HAP-1 (cell line): Measurements from ENCODE around the gene CLDN7.

Source experiments
- DNase-seq, 2 experiments: peaks; one replicate each; pipeline ENCODE4 v3.0.0-alpha.2; 2016 to 2020; ENCODE audit warnings: low spot score in 2 of 2
- H3K27me3 ChIP-seq: fragments of 250-450 bp; sonication (Bioruptor Pico); 2 replicates; pipeline ENCODE4 v1.5.1; 2020; ENCODE audit warnings: low read depth, mild to moderate bottlenecking, moderate library complexity
- H3K36me3 ChIP-seq: fragments of 250-450 bp; sonication (Bioruptor Pico); replicated peaks from 2 replicates; pipeline ENCODE4 v1.5.1; 2020; ENCODE audit warnings: mild to moderate bottlenecking
- H3K4me1 ChIP-seq: fragments of 250-450 bp; sonication (Bioruptor Pico); 2 replicates; pipeline ENCODE4 v1.5.1; 2020; ENCODE audit warnings: mild to moderate bottlenecking
- H3K4me3 ChIP-seq: fragments of 250-450 bp; sonication (Bioruptor Pico); 2 replicates; pipeline ENCODE4 v1.5.1; 2020; ENCODE audit warnings: mild to moderate bottlenecking, moderate library complexity
- H3K9me3 ChIP-seq: fragments of 250-450 bp; sonication (Bioruptor Pico); 2 replicates; pipeline ENCODE4 v1.5.1; 2020; ENCODE audit warnings: mild to moderate bottlenecking, moderate library complexity
- in situ Hi-C: fragments of 300-500 bp; cut with MboI; formaldehyde crosslinking; loops from 3 replicates; pipeline ENCODE4 v1.14.3; 2020; ENCODE audit warnings: low sequenced_read_pairs, inconsistent platforms, mixed read lengths

CLDN7 gene

DNA sequence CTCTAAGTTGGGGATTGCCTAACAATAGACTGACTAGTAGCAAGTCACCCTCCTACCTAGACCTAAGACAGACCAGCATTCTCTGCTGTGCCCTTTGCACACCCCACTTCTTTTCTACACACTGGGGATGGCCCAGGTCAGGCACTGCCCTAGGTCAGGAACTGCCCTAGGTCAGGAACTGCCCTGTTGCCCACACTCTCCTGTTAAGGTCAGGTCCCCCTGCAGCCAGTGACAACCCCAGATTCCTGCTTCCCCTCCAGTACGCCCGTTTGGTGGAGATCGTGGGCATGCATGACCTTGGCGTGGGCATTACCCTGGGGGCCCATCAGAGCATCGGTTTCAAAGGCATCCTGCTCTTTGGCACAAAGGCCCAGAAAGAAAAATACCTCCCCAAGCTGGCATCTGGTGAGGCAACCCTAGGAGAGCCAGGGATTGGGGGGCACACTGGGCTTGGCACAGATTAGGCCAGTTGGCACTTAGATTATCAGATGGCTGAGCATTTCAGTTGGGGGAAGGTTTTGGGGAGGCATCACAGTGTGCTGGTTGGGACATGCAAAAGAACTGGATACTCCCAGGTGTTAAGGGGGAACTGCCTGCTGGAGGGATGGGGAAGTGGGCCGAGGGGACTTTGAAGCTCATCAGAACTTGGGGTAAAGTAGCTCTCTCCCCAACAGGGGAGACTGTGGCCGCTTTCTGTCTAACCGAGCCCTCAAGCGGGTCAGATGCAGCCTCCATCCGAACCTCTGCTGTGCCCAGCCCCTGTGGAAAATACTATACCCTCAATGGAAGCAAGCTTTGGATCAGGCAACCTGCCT lies 40.8 kb downstream of the CLDN7 start:
- Histone ChIP-seq H3K9me3 (no peaks in the 10 kb centered on the region), H3K27me3 (no peaks in the 10 kb centered on the region), H3K4me3 (no peak overlapping the region), H3K36me3 (peaks cover 59% of the 10 kb centered on the region), H3K4me1 (peaks cover 15% of the 10 kb centered on the region)
- in situ Hi-C loops = no loop called here
- DNase-seq = no peak

DNA sequence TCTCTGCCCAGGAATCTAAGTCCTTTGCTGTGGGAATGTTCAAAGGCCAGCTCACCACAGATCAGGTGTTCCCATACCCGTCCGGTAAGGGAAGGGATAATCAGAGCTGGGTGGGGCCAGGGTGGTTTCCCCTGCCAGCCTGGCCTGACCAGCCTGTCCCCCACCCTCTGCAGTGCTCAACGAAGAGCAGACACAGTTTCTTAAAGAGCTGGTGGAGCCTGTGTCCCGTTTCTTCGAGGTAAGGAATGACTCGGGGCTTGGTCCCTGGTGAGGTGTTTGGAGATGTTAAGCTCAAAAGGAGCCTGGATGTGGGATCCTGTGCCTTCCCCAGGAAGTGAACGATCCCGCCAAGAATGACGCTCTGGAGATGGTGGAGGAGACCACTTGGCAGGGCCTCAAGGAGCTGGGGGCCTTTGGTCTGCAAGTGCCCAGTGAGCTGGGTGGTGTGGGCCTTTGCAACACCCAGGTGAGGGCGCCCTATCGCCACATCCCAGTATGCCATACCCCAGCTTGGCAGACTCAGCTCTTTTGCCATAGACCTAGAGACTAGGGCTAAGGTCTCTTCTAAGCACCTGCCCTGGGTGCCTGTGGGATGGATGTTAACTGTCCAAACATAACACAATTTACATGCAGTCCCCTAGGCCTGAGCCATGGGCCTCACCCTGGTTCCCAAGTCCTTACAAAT lies 41.5 kb downstream of the CLDN7 start:
- peak overlapping the region; percentile 85 for H3K4me3 ChIP-seq

DNA sequence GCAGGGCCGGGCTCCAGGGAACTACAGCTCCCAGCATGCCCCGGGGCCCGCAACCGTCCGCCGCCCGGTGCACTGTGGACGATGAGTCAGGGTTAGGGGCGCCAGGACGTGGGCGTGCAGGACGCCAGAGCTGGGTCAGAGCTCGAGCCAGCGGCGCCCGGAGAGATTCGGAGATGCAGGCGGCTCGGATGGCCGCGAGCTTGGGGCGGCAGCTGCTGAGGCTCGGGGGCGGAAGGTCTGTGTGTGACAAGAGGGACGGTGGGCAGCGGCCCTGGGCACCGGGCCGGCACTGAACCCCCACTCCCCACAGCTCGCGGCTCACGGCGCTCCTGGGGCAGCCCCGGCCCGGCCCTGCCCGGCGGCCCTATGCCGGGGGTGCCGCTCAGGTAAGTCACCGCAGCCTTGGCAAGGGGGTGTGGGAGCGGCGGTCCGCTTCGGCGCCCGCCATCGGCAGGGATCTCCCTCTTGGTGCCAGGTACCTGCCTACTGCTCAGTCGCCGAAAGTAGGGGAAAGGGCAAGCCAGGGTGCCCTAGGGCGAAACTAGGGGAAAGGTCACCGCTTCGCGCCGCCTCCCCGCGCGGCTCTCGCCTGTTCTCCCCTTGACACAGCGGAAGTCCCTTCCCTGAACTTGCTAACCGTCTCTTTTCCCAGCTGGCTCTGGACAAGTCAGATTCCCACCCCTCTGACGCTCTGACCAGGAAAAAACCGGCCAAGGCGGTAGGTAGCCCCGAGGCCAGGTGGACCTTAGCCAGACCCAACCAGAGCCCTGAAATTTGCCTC lies 42.3 kb downstream of the CLDN7 start, which contains the start of the genes ACADVL and DLG4:
Gene ACADVL, plus strand, starts transcription at position 127 of the 781 bp plus-strand sequence. Its CDS starts 47 bp downstream, at position 174.
Gene DLG4, minus strand, starts transcription at position 25 of the 781 bp plus-strand sequence.
- peaks cover 15% of the 10 kb centered on the region for H3K4me1 ChIP-seq
- peak; percentile 75 to 89 for DNase-seq
- H3K36me3 ChIP-seq = peaks cover 46% of the 10 kb centered on the region
- in situ Hi-C loops = no loop called here
- H3K27me3 ChIP-seq = no peaks in the 10 kb centered on the region
- H3K4me3 ChIP-seq = peak within 1 kb of the TSS; percentile 85
- H3K9me3 ChIP-seq = no peaks in the 10 kb centered on the region

More for the DNA sequence above, 41.5 kb downstream of the CLDN7 start:
- in situ Hi-C loops = no loop called here
- no peaks in the 10 kb centered on the region for H3K27me3 ChIP-seq
- peak; percentile 22 to 72 for DNase-seq
- peaks cover 15% of the 10 kb centered on the region for H3K4me1 ChIP-seq
- no peaks in the 10 kb centered on the region for H3K9me3 ChIP-seq
- H3K36me3 ChIP-seq = peaks cover 51% of the 10 kb centered on the region

DNA sequence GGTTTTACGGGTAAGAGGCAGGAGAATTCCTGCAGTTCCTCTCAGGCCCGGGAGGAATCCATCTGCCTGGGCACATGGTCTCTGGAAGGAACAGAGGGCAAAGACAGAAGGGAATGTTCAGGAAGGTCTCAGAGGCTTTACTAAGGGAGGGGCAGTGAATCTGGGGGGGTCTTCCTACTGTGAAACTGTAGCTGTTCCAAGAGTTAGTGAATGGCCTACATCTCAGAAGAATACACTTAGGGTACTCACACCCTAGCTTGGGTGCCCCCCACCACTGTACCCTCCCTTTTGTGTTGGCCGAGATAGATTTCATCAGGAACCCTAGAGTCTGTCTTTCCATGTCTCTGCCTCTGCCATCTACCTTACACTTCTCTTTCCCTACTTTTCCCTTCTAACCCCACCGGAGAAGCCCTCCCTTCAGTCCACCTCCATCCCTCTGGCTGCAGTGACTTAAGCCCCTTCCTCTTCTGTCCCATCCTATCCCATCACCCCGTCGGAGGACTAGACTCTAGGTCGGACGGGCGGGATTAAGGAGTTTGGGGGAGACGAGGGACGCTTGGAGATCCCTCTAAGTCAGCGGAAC lies 43.0 kb downstream of the CLDN7 start:
- in situ Hi-C loops = no loop called here
- H3K27me3 ChIP-seq = no peaks in the 10 kb centered on the region
- no peak for DNase-seq
- H3K4me3 ChIP-seq = peak overlapping the region; percentile 85
- H3K4me1 ChIP-seq = peaks cover 17% of the 10 kb centered on the region
- H3K36me3 ChIP-seq = peaks cover 41% of the 10 kb centered on the region
- H3K9me3 ChIP-seq = no peaks in the 10 kb centered on the region

DNA sequence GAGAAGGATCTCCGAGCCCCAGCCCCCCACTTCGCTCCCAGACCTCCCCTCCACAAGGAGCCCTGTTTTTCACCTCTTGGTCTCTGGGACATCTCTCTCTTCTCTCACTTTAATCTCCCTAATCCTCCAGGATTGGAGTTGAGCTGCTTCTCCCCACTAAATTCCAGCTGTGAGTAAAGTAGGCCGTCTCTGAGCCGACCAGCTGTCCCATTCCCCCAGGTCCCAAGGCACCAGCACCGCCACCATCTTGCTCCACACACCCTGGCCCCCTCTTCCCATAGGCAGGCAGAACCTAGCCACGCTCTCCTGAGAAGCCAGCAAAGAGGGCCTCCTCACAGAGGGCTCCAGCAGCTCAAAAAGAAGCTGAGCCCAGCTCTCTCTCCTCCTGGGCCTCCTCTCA lies 43.5 kb downstream of the CLDN7 start:
- no peak for DNase-seq
- Histone ChIP-seq H3K4me1 (peaks cover 17% of the 10 kb centered on the region), H3K9me3 (no peaks in the 10 kb centered on the region), H3K4me3 (no peak overlapping the region), H3K36me3 (peaks cover 36% of the 10 kb centered on the region), H3K27me3 (no peaks in the 10 kb centered on the region)
- in situ Hi-C loops = no loop called here

DNA sequence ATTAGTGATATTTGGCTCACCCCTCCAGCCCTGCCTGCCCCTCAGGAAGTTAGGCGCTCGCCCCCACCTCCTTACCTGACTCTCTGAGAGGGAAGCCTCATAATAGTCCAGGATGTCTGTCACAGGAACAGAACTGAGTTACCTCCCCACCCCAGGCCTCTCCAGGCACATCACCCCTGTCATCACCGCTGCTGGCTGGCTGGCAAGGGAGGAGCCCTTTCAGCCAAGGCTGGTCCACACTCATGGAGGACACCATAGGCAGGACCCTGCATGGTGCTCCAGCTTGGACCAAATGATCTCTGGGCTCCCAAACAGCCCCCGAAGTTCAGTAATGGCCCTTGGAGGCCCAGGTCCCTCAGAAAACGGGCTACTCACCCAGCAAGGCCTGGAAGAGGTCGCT lies 44.1 kb downstream of the CLDN7 start:
- H3K4me1 ChIP-seq = peaks cover 21% of the 10 kb centered on the region
- no peaks in the 10 kb centered on the region for H3K27me3 ChIP-seq
- in situ Hi-C loops = no loop called here
- H3K4me3 ChIP-seq = no peak overlapping the region
- no peaks in the 10 kb centered on the region for H3K9me3 ChIP-seq
- peaks cover 30% of the 10 kb centered on the region for H3K36me3 ChIP-seq
- no peak for DNase-seq

DNA sequence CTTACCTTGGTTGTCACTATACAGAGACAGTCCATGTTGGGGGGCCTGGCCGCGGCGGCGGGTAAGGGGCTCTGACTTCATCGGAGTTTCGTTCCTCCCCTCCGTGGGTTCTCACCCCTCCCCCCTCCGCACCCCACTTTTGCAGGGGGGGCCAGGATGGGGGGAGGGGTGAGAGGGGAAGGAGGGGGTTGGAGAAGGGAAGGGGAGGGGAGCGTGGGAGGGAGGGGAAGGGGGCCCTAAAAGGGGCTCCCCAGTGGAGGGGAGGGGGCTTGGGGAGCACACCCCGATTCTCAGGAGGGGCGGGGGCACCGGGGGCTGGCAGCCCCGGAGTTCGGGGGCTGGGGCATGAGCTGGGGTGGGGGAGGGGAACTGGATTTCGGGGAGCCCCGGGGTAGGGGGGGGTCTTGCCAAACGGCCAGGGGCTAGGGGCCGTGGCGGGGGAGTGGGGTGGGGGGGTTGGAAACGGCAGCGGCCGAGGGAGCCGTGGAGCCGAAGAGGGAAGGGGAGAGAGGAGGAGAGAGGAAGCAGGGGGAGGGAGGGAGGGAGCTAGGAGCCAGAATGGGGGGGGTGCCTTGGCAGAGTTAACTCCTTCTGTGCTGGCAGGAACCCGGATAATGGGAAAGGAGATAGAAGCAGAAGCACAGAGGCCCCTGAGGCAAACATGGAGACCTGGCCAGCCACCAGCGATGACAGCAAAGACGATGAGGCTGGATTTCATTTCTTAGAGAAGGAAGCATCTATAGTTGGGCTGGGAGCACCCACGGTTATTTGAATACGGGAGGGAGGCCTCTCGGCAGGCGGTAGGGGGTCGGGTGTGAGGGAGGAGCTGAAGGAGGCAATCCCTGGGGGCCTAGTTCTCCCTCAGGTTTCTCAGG lies 44.9 kb downstream of the CLDN7 start:
- peaks cover 22% of the 10 kb centered on the region for H3K36me3 ChIP-seq
- in situ Hi-C loops = no loop called here

DNA sequence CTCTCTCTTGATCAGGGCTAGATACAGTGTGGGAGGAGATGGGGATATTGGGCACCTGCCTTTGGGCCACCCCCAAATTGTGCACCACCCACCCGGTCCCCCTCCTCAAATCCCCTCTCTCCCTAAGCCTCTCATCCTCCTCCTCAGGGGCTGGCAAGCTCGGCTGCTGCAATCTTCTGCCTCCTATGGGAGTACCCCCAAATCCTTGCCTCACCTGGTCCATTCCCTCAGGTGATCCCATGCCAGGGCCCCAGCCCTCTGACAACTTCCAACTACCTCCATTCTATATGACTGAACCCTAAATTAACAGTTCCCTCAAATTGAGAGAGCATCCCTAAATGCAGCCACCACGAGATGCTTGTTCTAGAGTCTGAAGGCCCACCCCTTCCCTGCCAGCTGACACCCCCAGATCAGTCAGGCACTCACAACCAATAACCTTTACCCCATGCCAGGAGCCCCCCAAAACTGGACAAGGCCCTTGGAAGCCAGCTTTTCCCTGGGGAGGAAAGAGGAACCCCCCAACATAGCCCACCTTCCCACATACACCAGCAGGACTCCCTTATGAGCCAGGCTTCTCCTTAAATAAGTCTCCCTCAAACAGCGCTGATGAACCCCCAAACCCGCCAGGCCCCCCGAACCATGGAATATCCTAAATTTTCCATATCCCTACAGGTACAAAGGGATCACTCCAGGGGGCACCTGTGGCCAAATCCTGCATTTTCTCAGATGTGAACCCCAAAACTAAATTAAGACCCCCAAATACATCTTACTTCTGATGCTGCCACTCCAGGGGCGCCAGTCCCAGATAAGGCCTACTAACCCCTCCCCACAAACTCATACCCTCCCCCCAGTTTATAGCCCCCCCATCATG lies 45.8 kb downstream of the CLDN7 start:
- no peaks in the 10 kb centered on the region for H3K27me3 ChIP-seq
- H3K9me3 ChIP-seq = no peaks in the 10 kb centered on the region
- peaks cover 15% of the 10 kb centered on the region for H3K36me3 ChIP-seq
- in situ Hi-C loops = no loop called here
- H3K4me1 ChIP-seq = peaks cover 21% of the 10 kb centered on the region
- DNase-seq = no peak
- peak overlapping the region; percentile 6; the same call in 1 of the 2 replicates for H3K4me3 ChIP-seq

More for the DNA sequence above, 44.9 kb downstream of the CLDN7 start:
- Histone ChIP-seq H3K9me3 (no peaks in the 10 kb centered on the region), H3K4me3 (peak overlapping the region; percentile 12; the same call in 1 of the 2 replicates), H3K4me1 (peaks cover 21% of the 10 kb centered on the region), H3K27me3 (no peaks in the 10 kb centered on the region)
- DNase-seq = peak; percentile 33 to 74

DNA sequence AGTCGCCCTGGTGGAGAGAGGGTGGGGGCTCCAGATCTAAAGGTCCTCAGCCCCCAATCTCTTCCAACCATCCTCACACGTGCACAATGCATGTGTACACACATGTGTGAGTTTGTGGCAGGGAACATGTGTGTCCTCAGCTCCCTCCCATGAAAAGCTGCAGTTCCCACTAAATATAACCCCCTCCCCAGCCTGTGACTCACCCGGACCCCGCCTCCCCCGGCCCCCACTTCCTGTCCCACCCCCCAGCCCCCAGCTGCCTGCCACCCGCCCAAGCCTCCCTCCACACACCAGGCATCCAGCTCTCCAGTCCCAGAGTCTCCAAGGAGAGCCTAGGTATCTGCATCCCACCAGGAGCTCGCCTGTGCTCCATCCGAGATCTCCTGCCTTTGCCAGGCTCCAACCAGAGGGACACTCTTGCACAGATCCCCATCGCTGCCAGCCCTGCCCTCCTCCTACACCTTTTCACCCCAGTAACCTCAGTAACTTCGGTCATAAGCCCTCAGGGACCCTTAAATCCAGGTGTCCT lies 46.6 kb downstream of the CLDN7 start:
- peaks cover 17% of the 10 kb centered on the region for H3K4me1 ChIP-seq
- in situ Hi-C loops = no loop called here

DNA sequence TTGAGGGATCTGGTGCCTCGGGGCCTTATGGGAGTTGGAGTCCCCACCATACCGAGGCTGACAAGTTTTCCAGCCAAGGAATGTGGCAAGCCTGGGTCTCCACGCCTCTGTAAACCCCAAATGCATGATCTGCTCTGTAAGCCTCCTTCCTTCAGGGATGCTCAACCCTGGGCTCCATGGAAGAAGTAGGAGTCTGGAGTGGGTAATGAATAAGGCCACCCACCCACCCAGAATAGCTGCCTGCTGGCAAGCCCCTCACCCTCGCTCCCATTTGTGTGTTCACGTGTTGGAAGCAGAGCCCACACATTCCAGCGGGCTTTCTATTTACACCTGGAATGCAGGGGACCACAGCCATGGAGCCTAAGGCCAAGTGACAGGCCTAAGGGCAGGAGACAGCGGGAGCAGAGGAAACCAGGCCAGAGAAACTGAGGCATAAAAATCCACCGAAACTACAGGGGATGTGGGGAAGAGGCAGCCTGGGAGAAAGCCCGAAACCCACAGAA lies 47.1 kb downstream of the CLDN7 start:
- Histone ChIP-seq H3K27me3 (no peaks in the 10 kb centered on the region), H3K36me3 (peaks cover 4% of the 10 kb centered on the region), H3K9me3 (no peaks in the 10 kb centered on the region), H3K4me1 (peaks cover 13% of the 10 kb centered on the region), H3K4me3 (no peak overlapping the region)
- in situ Hi-C loops = no loop called here
- DNase-seq = no peak

More for the DNA sequence above, 46.6 kb downstream of the CLDN7 start:
- peaks cover 8% of the 10 kb centered on the region for H3K36me3 ChIP-seq
- H3K27me3 ChIP-seq = no peaks in the 10 kb centered on the region
- H3K9me3 ChIP-seq = no peaks in the 10 kb centered on the region
- no peak for DNase-seq
- no peak overlapping the region for H3K4me3 ChIP-seq

DNA sequence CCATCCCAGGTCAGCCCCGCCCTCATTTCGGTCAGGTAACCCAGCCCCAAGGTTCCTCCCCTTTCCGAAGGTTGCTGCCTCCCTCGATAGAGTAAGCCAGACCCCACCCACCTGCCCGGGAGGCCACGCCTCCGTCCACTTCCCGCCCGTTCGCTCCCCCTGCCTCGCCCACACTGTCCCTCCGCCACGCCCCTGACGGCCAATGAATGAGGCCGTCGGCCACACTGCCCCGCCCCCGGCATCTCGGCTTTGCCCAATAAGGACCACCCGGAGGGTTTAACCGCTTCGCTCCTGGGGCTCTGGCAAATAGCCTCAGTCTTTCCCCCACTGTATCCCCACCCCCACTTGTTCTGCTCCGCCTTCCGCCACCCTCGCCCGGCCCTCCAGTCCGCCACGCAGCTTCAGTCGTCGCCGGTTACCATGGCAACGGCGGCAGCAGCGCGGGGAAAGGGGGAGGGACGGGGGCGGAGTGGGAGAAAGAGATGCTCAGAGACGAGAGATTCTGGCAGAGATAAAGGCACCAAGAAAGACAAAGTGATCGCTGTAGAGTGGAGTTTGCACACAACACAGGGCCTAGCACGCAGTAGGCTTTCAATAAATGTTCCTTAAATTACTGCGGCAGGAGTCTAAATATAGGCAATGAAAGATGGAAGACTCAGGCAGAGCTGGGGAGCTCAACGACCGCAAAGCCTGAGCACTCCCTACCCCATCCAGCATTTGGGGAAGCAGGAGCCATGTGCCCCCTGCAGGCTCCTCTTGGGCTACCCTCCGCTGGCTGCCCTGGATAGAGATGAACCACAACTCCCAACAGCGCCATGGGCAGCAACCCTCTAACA lies 47.8 kb downstream of the CLDN7 start:
- H3K4me3 ChIP-seq = peak overlapping the region; percentile 31
- DNase-seq = peak; percentile 96 to 100
- in situ Hi-C loops = no loop called here
- no peaks in the 10 kb centered on the region for H3K36me3 ChIP-seq
- H3K9me3 ChIP-seq = no peaks in the 10 kb centered on the region
- H3K27me3 ChIP-seq = no peaks in the 10 kb centered on the region
- peaks cover 12% of the 10 kb centered on the region for H3K4me1 ChIP-seq
